PC-3 (cell line): ENCODE measurements around the gene CDK4.

Experiments used
- CTCF ChIP-seq: fragments of 300-600 bp; sonication (generic); conservative IDR thresholded peaks from 2 replicates; pipeline ENCODE4 v1.5.1; 2017; ENCODE audit warnings: antibody characterized with exemption, low read depth, mild to moderate bottlenecking, low read length
- EZH2 ChIP-seq: fragments of 300-600 bp; sonication (generic); IDR thresholded peaks from one replicate; pipeline ENCODE4 v1.6.1; 2017; ENCODE audit warnings: antibody characterized with exemption, mild to moderate bottlenecking, low read length; ENCODE audit not compliant: unreplicated experiment
- EZH2phosphoT487 ChIP-seq: fragments of 300-600 bp; sonication (generic); IDR thresholded peaks from 2 replicates; pipeline ENCODE4 v1.6.1; 2018; ENCODE audit warnings: mild to moderate bottlenecking, antibody characterized with exemption, low read length, borderline replicate concordance

- TF ChIP-seq CTCF (no peak), EZH2phosphoT487 (no peak), EZH2 (no peak)
These were observed 25.3 kb upstream of the CDK4 start for GRCh38 chr12:57777367-57777766.
